ENCODE data around the gene GTPBP1.

GTPBP1 gene

DNA sequence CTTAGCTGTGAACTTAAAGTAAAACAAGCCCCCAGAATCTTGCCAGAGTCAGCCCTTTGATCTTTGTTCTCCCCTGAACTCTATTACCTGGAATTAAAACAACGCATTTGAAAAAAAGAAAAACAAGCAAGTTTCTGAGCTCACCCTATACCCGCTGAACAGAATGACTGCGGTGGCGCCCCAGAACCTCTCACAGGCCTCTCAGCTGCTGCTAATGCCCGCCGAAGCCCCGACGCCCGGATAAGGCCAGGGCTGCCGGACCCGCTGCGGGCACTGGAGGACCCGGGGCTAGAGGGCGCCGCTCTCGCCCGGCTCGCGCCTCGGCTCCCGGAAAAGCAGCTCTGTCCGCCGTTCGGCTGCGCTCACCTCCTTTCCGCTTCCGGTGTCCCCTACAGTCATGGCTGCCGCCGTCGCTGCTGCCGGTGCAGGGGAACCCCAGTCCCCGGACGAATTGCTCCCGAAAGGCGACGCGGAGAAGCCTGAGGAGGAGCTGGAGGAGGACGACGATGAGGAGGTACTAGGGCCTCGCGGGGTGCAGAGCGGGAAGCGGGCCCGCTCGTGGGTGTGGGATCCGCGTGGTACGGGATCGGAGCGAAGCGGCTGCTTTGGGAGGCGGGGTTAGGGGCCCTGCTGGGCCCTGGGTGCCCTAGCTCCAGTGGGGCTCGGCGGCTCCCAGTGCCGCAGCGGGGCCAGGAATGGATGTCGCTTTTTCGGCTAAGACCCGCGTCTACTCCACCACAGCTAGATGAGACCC lies 24.0 kb upstream of the GTPBP1 start, which contains the start of gene TOMM22:
TOMM22 (plus strand) TSS at position 376 of the 754 bp plus-strand sequence; CDS start at position 398, 22 bp downstream.
- peak within 1 kb of the TSS; percentile 92 for H3K4me3 ChIP-seq (ENCODE audit: control insufficient read depth, low read depth, low read length)
- DNase-seq (ENCODE audit: low read depth) = peak; percentile 81
- TF ChIP-seq, protein P1, sequence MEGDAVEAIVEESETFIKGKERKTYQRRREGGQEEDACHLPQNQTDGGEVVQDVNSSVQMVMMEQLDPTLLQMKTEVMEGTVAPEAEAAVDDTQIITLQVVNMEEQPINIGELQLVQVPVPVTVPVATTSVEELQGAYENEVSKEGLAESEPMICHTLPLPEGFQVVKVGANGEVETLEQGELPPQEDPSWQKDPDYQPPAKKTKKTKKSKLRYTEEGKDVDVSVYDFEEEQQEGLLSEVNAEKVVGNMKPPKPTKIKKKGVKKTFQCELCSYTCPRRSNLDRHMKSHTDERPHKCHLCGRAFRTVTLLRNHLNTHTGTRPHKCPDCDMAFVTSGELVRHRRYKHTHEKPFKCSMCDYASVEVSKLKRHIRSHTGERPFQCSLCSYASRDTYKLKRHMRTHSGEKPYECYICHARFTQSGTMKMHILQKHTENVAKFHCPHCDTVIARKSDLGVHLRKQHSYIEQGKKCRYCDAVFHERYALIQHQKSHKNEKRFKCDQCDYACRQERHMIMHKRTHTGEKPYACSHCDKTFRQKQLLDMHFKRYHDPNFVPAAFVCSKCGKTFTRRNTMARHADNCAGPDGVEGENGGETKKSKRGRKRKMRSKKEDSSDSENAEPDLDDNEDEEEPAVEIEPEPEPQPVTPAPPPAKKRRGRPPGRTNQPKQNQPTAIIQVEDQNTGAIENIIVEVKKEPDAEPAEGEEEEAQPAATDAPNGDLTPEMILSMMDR (conservative IDR thresholded peaks at IDR 0.05; ENCODE audit: control insufficient read depth, insufficient read depth, low read depth, low read length) = peak; percentile 38

DNA sequence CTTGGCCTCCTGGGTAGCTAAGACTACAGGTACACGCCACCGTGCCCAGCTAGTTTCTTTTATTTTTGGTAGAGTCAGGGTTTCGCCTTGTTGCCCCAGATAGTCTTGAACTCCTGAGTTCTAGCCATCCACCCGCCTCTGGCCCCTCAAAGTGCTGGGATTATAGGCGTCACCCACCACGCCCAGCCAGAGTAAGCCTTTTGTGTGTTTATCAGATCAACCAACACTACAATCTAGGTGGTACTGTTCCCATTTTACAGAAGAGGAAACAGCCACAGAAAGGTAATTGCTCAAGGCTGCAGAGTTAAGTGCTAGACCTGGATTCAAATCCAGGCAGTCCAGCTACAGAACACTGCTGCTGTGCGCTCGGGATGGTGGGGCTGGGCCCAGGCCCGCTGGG lies 20.8 kb upstream of the GTPBP1 start:
- DNase-seq (ENCODE audit: low read depth) = no peak
- no peak overlapping the region for H3K4me3 ChIP-seq (ENCODE audit: control insufficient read depth, low read depth, low read length)
- TF ChIP-seq, protein P1 (conservative IDR thresholded peaks at IDR 0.05; ENCODE audit: control insufficient read depth, insufficient read depth, low read depth, low read length) = no peak

DNA sequence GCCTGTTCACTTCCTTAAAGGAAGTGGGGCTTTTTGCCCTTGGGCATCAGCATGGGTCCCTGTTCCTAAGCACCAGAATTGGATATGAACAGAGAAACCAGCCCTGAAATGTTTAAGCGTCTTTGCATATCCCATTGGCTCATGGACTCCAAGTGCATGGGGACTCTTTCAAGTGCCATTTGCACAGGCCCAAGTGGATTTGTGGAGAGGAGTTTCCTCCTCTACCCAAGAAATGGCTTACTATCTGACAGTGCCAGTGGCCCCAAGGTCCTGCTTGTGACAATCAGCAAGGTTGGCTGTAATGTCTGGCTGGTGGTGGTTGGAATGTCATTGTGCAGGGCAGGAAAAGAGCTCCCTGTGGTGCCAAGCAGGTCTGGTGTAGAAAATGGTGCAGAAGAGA lies 20.0 kb upstream of the GTPBP1 start:
- TF ChIP-seq, protein P1 (conservative IDR thresholded peaks at IDR 0.05; ENCODE audit: control insufficient read depth, insufficient read depth, low read depth, low read length) = no peak
- no peak for DNase-seq (ENCODE audit: low read depth)

DNA sequence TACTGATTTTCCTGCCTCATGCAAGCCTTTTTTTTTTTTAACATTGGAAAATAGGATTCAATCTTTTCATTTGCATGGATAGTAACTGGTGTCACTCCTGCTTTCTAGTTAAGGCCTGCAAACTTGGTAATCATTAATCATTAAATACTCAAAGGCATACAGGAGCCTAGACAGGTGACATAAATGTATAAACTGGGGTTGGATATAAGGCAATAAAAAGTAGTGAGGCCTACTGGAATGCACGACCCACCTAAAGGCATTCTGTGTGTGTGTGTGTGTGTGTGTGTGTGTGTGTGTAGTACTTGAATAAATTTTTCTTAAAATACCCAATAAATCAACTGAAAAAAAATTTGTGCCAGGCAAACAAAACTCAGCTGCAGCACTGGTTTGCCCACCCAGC lies 16.1 kb upstream of the GTPBP1 start:
- no peak for DNase-seq (ENCODE audit: low read depth)
- TF ChIP-seq, protein P1 (conservative IDR thresholded peaks at IDR 0.05; ENCODE audit: control insufficient read depth, insufficient read depth, low read depth, low read length) = no peak
- H3K4me3 ChIP-seq (ENCODE audit: control insufficient read depth, low read depth, low read length) = no peak overlapping the region

More for the DNA sequence above, 20.0 kb upstream of the GTPBP1 start:
- H3K4me3 ChIP-seq (ENCODE audit: control insufficient read depth, low read depth, low read length) = no peak overlapping the region

DNA sequence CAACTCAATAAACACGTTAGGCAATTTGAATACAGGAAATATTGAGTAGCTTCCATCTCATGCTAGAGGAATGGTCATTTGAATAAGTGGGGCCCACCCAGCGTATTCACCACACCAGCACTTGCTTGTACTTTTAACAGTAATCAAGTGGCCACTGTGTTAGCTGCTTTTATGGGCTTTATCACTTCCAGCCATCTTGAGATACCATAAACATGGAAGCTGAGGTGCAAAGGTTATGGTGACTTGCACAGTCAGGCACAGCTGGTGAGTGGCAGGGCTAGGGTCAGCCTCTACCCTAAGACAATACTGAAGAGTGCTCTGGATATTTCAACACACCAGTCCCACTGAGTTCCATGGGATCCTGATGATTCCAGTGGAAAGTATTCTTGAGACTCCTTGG lies 11.7 kb upstream of the GTPBP1 start:
- DNase-seq (ENCODE audit: low read depth) = no peak
- TF ChIP-seq, protein P1 (conservative IDR thresholded peaks at IDR 0.05; ENCODE audit: control insufficient read depth, insufficient read depth, low read depth, low read length) = no peak
- H3K4me3 ChIP-seq (ENCODE audit: control insufficient read depth, low read depth, low read length) = no peak overlapping the region

DNA sequence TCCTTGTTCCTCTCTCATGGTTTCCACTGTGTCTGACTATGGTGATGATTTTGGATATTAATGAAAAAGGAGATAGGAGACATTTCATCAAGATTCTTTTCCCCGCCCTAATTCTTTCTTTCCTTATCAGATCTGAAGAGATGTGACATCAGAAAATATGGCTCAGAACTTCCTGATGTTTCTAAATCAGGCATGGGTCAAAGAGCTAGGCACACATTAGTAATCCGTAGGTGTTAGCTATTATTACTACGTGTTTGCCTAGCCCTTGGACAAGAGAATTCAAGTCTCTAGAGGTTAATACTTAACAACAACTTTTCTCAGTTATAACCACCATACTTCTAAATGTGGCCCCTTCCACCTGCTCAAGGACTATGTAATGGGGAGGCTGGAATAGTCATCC lies 10.8 kb upstream of the GTPBP1 start:
- no peak overlapping the region for H3K4me3 ChIP-seq (ENCODE audit: control insufficient read depth, low read depth, low read length)
- DNase-seq (ENCODE audit: low read depth) = no peak
- TF ChIP-seq, protein P1 (conservative IDR thresholded peaks at IDR 0.05; ENCODE audit: control insufficient read depth, insufficient read depth, low read depth, low read length) = no peak

All from fibroblast of mammary gland (primary cell).